IMR-90 (cell line): ENCODE measurements around the gene DHDDS. TPM values are rescaled to one million over a fixed set of nuclear protein-coding genes. Genes with fewer than 3 reads are reported as not detected.

Experiments used
- ATAC-seq: fragments of 200-7000 bp; cut with Tn5 transposase; 2 replicates; pipeline ENCODE4 v1.9.1; 2020; ENCODE audit warnings: low read depth, mild to moderate bottlenecking, moderate library complexity
- BruUV-seq: library from RNA; stranded (reverse); fragments of 400-500 nt; replicated peaks from 2 replicates; lab custom pipeline; 2021; lab: Mats Ljungman, UMichigan
- CTCF ChIA-PET: fragments of 300-600 bp; formaldehyde crosslinking; extraction: SDS; loops from one replicate; lab custom pipeline; 2021; ENCODE audit warnings: antibody characterized with exemption; lab: Yijun Ruan, JAX
- POLR2A ChIA-PET: fragments of 300-600 bp; sonication (Branson Sonifier 250); formaldehyde crosslinking; loops from one replicate; lab custom pipeline; 2022; ENCODE audit warnings: antibody characterized with exemption; ENCODE audit not compliant: unreplicated experiment; lab: Charles Lee
- DNase-seq: peaks from one replicate; pipeline ENCODE4 v3.0.0; 2013
- H2AFZ ChIP-seq: replicated peaks from 2 replicates; pipeline ENCODE3; 2013; ENCODE audit warnings: low read length, mild to moderate bottlenecking; ENCODE audit not compliant: poor library complexity
- H2AK5ac ChIP-seq: 2 replicates; pipeline ENCODE4 v1.6.1; 2013; ENCODE audit warnings: low read depth, low read length, inconsistent platforms
- H2AK9ac ChIP-seq: replicated peaks from 2 replicates; pipeline ENCODE3; 2013; ENCODE audit warnings: mild to moderate bottlenecking, low read depth, low read length, moderate library complexity; ENCODE audit not compliant: poor library complexity
- H2BK120ac ChIP-seq: 2 replicates; pipeline ENCODE4 v1.6.1; 2013; ENCODE audit warnings: low read depth, low read length, inconsistent platforms
- H2BK15ac ChIP-seq: 3 replicates; pipeline ENCODE4 v1.6.1; 2013; ENCODE audit warnings: low read depth, low read length, inconsistent platforms
- H2BK20ac ChIP-seq: 2 replicates; pipeline ENCODE4 v1.6.1; 2013; ENCODE audit warnings: low read depth, mild to moderate bottlenecking, inconsistent platforms, low read length, moderate library complexity
- H2BK5ac ChIP-seq: 2 replicates; pipeline ENCODE4 v1.6.1; 2013; ENCODE audit warnings: mild to moderate bottlenecking, low read depth, low read length, inconsistent platforms; ENCODE audit not compliant: poor library complexity, severe bottlenecking
- H3K14ac ChIP-seq: replicated peaks from 2 replicates; pipeline ENCODE4 v1.6.1; 2013; ENCODE audit warnings: low read depth, low read length, inconsistent platforms
- H3K18ac ChIP-seq: 2 replicates; pipeline ENCODE4 v1.6.1; 2013; ENCODE audit warnings: low read depth, low read length, control low read depth
- H3K23ac ChIP-seq: 2 replicates; pipeline ENCODE4 v1.6.1; 2013; ENCODE audit warnings: low read depth, low read length, inconsistent platforms
- H3K27ac ChIP-seq: 2 replicates; pipeline ENCODE4 v1.5.1; 2013; ENCODE audit warnings: mild to moderate bottlenecking, control low read depth, low read length; ENCODE audit not compliant: insufficient read depth
- H3K27me3 ChIP-seq: 2 replicates; pipeline ENCODE4 v1.6.1; 2013; ENCODE audit warnings: low read length; ENCODE audit not compliant: control insufficient read depth, insufficient read depth
- H3K36me3 ChIP-seq: 2 replicates; pipeline ENCODE4 v1.6.1; 2013; ENCODE audit warnings: low read length, mixed read lengths; ENCODE audit not compliant: control insufficient read depth, insufficient read depth
- H3K4ac ChIP-seq: 2 replicates; pipeline ENCODE4 v1.6.1; 2013; ENCODE audit warnings: low read depth, low read length, inconsistent platforms
- H3K4me1 ChIP-seq: 2 replicates; pipeline ENCODE4 v1.6.1; 2013; ENCODE audit warnings: low read length, mixed read lengths; ENCODE audit not compliant: control insufficient read depth, insufficient read depth
- H3K4me2 ChIP-seq: 2 replicates; pipeline ENCODE4 v1.6.1; 2013; ENCODE audit warnings: low read depth, mild to moderate bottlenecking, control low read depth, low read length, moderate library complexity
- H3K4me3 ChIP-seq: 2 replicates; pipeline ENCODE4 v1.5.1; 2013; ENCODE audit warnings: low read depth, mild to moderate bottlenecking, control low read depth, low read length, moderate library complexity; ENCODE audit not compliant: insufficient read depth
- H3K56ac ChIP-seq: 2 replicates; pipeline ENCODE4 v1.6.1; 2013; ENCODE audit warnings: low read length, inconsistent platforms; ENCODE audit not compliant: insufficient read depth; ENCODE audit errors: extremely low read depth
- H3K79me1 ChIP-seq, 2 experiments: 2 replicates each; pipeline ENCODE4 v1.6.1; 2013; ENCODE audit warnings: low read length in 2 of 2, inconsistent platforms in 1 of 2, low read depth in 1 of 2
- H3K9ac ChIP-seq: 2 replicates; pipeline ENCODE4 v1.6.1; 2013; ENCODE audit warnings: low read depth, low read length, control low read depth
- H3K9me1 ChIP-seq: 2 replicates; pipeline ENCODE4 v1.6.1; 2013; ENCODE audit warnings: low read length, inconsistent platforms; ENCODE audit not compliant: insufficient read depth
- H3K9me3 ChIP-seq: 2 replicates; pipeline ENCODE4 v1.6.1; 2013; ENCODE audit warnings: low read length; ENCODE audit not compliant: control insufficient read depth, insufficient read depth
- H4K20me1 ChIP-seq: 2 replicates; pipeline ENCODE4 v1.6.1; 2013; ENCODE audit warnings: low read length, inconsistent platforms; ENCODE audit not compliant: insufficient read depth
- H4K5ac ChIP-seq: 2 replicates; pipeline ENCODE4 v1.6.1; 2013; ENCODE audit warnings: mild to moderate bottlenecking, low read depth, low read length, control low read depth
- H4K8ac ChIP-seq, 2 experiments: 2 replicates each; pipeline ENCODE4 v1.6.1; 2013; ENCODE audit warnings: low read depth in 2 of 2, low read length in 2 of 2, control low read depth in 1 of 2, inconsistent platforms in 1 of 2
- H4K91ac ChIP-seq: 2 replicates; pipeline ENCODE4 v1.6.1; 2013; ENCODE audit warnings: low read depth, low read length, inconsistent platforms; ENCODE audit not compliant: insufficient read depth
- RAD21 ChIP-seq: IDR thresholded peaks from 2 replicates; pipeline ENCODE4 v1.6.1; 2012; ENCODE audit warnings: low read length, improper control_type of control experiment
- SMC3 ChIP-seq: fragments of 150-350 bp; IDR thresholded peaks from 2 replicates; pipeline ENCODE4 v1.6.1; 2016; ENCODE audit warnings: low read depth, mild to moderate bottlenecking, antibody characterized with exemption, low read length, moderate library complexity
- WGBS, 2 experiments: methylation state at CpG; one replicate each; pipeline versions ENCODE4 v1.1.5 to v1.1.7; 2013; ENCODE audit warnings: missing lambda C conversion rate in 2 of 2; ENCODE audit not compliant: insufficient read length in 1 of 2; ENCODE audit errors: extremely low coverage in 2 of 2; 5-methylcytosine and 5-hydroxymethylcytosine counted together
- dilution Hi-C: fragments of 300-500 bp; cut with HindIII; formaldehyde crosslinking; loops from one replicate; pipeline ENCODE4 v1.14.3; 2018; ENCODE audit warnings: low sequenced_read_pairs; ENCODE audit not compliant: unreplicated experiment
- in situ Hi-C: fragments of 300-500 bp; cut with MboI; formaldehyde crosslinking; loops from 3 replicates; pipeline ENCODE4 v1.14.3; 2019; ENCODE audit warnings: low sequenced_read_pairs, inconsistent platforms, mixed read lengths
- intact Hi-C: fragments of 100-400 bp; cut with micrococcal nuclease; formaldehyde crosslinking; loops from 2 replicates; pipeline ENCODE4 v1.10.0; 2022
- polyA plus RNA-seq, 3 experiments: library from polyadenylated mRNA; depleted of rRNA; stranded (reverse); fragments of >200 nt; gene quantifications; 2 replicates each; pipeline ENCODE4 v1.2.3, GENCODE V29; 2012; ENCODE audit warnings: low replicate concordance in 1 of 3
- total RNA-seq: library from RNA; depleted of rRNA; stranded (reverse); fragments of >200 nt; gene quantifications from 2 replicates; pipeline ENCODE4 v1.2.3, GENCODE V29; 2012

The DHDDS gene
- total and polyA plus RNA-seq, 2 of the 4 experiments (the other 2 are of a cell fraction), result 49.3 to 67.7 TPM

DNA sequence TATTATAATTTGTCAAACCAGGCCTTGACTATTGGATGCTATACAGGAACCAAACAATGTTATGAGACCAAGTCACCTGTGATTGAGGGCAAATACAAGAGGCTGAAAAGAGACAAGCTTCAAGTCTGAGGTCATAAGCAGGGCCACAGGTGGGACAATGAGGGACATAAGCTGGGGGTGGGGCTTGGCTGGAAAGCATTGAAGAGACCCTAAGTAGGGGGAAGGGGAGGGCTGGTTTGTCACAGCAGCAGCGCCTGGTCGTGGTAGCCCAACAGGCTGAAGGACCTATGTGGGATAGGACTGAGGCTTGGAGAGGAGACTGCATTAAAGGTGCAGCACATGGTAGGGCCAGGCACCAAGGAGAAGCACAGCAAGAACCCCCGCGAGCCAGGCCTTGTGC is 58.0 kb downstream of the DHDDS start:
- TF ChIP-seq RAD21 (no peak), SMC3 (no peak)
- Histone ChIP-seq H3K9ac (no peak overlapping the region), H2BK120ac (no peak overlapping the region), H3K27ac (no peak overlapping the region), H3K4me3 (no peak overlapping the region), H4K20me1 (no peaks in the 10 kb centered on the region), H2AK9ac (no peak overlapping the region), H2BK20ac (no peak overlapping the region), H3K14ac (no peak overlapping the region), H2BK5ac (no peak overlapping the region), H2AFZ (no peak overlapping the region), H3K18ac (no peak overlapping the region), H3K9me3 (no peaks in the 10 kb centered on the region), H4K5ac (no peak overlapping the region), H3K23ac (no peak overlapping the region), H2AK5ac (no peak overlapping the region), H4K91ac (no peak overlapping the region), H3K27me3 (peaks cover 5% of the 10 kb centered on the region; the same call in 1 of the 2 replicates), H3K36me3 (no peaks in the 10 kb centered on the region), H3K56ac (no peak overlapping the region), H3K4me1 (no peaks in the 10 kb centered on the region), H3K4me2 (no peak overlapping the region), H2BK15ac (no peak overlapping the region), H3K4ac (no peak overlapping the region), H3K9me1 (no peaks in the 10 kb centered on the region), H4K8ac (no peak overlapping the region), H3K79me1 (no peaks in the 10 kb centered on the region)
- DNase-seq (no peak), ATAC-seq (no peak)
- ChIA-PET POLR2A (interaction anchor here (1.0 kb wide), 1 partner anchor 10 kb away, joined by 3 read pairs; no protein-coding TSS in a partner anchor), CTCF (interaction anchor here (1.0 kb wide), 1 partner anchor 10 kb away, joined by 3 read pairs; no protein-coding TSS in a partner anchor)
- no CpG with 5 or more reads among the region's 4 CpGs for WGBS, 2 experiments
- no TSS peak for BruUV-seq
- dilution Hi-C loops, result no loop called here
- intact Hi-C loops, result no loop called here
- in situ Hi-C loops, result no loop called here
